ENCODE measurements around the gene AGRN. TPM values are rescaled to one million over a fixed set of nuclear protein-coding genes. Genes with fewer than 3 reads are reported as not detected.

Gene AGRN
- total and polyA plus RNA-seq, 2 of the 4 experiments (the other 2 are of a cell fraction), result 8.1 to 115 TPM

GRCh38 chr1:1043411-1043810 lies 23.5 kb downstream of the AGRN start:
- no peak overlapping the region for H3K4ac ChIP-seq (ENCODE audit: low read depth, low read length)
- no peak overlapping the region for H3K9ac ChIP-seq (ENCODE audit: low read depth, low read length)
- H3K27ac ChIP-seq (ENCODE audit: insufficient read depth, low read length), result no peak overlapping the region
- no peak overlapping the region for H2AK9ac ChIP-seq (replicated peaks; ENCODE audit: low read depth, low read length, poor library complexity)
- H3K4me3 ChIP-seq (ENCODE audit: insufficient read depth, low read depth, low read length), result no peak overlapping the region
- DNase-seq (no peak), ATAC-seq (ENCODE audit: low read depth) (no peak)
- no peak overlapping the region for H2AK5ac ChIP-seq (ENCODE audit: low read depth, low read length)
- no peak overlapping the region for H4K8ac ChIP-seq (ENCODE audit: low read depth in 2 of 2, low read length in 2 of 2)
- H2AFZ ChIP-seq (replicated peaks; ENCODE audit: low read length, poor library complexity), result no peak overlapping the region
- ChIA-PET POLR2A (ENCODE audit: unreplicated experiment) (no interaction called here), CTCF (no interaction called here)
- H2BK20ac ChIP-seq (ENCODE audit: low read depth, low read length), result no peak overlapping the region
- H3K36me3 ChIP-seq (ENCODE audit: control insufficient read depth, insufficient read depth, low read length), result peaks cover 57% of the 10 kb centered on the region
- no peak overlapping the region for H2BK15ac ChIP-seq (ENCODE audit: low read depth, low read length)
- H3K4me1 ChIP-seq (ENCODE audit: control insufficient read depth, insufficient read depth, low read length), result peaks cover 7% of the 10 kb centered on the region
- peaks cover 5 to 22% of the 10 kb centered on the region in 2 experiments for H3K79me1 ChIP-seq (ENCODE audit: low read depth in 1 of 2, low read length in 2 of 2)
- no peak overlapping the region for H3K18ac ChIP-seq (ENCODE audit: low read depth, low read length)
- H4K5ac ChIP-seq (ENCODE audit: low read depth, low read length), result no peak overlapping the region
- WGBS, 2 experiments (ENCODE audit: extremely low coverage in 2 of 2, insufficient read length in 1 of 2), result 96% methylated on average over 13 of the region's 27 CpGs; no CpG with 5 or more reads in 1 of the 2 experiments
- BruUV-seq (replicated peaks), result no TSS peak
- H4K20me1 ChIP-seq (ENCODE audit: insufficient read depth, low read length), result peaks cover 34% of the 10 kb centered on the region
- intact Hi-C loops (cut with micrococcal nuclease) (no loop called here), dilution Hi-C loops (cut with HindIII; ENCODE audit: low sequenced_read_pairs, unreplicated experiment) (no loop called here), in situ Hi-C loops (cut with MboI; ENCODE audit: low sequenced_read_pairs) (no loop called here)
- TF ChIP-seq RCOR1 (IDR thresholded peaks at IDR 0.05; ENCODE audit: insufficient replicate concordance, low read length), result no peak
- no peak for TF ChIP-seq CEBPB (IDR thresholded peaks at IDR 0.05; ENCODE audit: low read depth, low read length)
- no peak for TF ChIP-seq CHD1 (IDR thresholded peaks at IDR 0.05; ENCODE audit: low read depth, low read length)
- TF ChIP-seq SMC3 (IDR thresholded peaks at IDR 0.05; ENCODE audit: low read depth, low read length), result no peak
- TF ChIP-seq FOS (IDR thresholded peaks at IDR 0.05; ENCODE audit: low read depth, low read length), result no peak
- TF ChIP-seq BHLHE40 (IDR thresholded peaks at IDR 0.05; ENCODE audit: low read depth, low read length), result no peak
- no peak for TF ChIP-seq MAZ (IDR thresholded peaks at IDR 0.05; ENCODE audit: borderline replicate concordance, low read depth, low read length)
- no peak for TF ChIP-seq ELK1 (IDR thresholded peaks at IDR 0.05; ENCODE audit: borderline replicate concordance, low read depth, low read length)
- no peak for TF ChIP-seq RFX5 (IDR thresholded peaks at IDR 0.05; ENCODE audit: low read depth, low read length)
- TF ChIP-seq POLR2A (IDR thresholded peaks at IDR 0.05; ENCODE audit: low read depth, low read length), result no peak
- no peak for TF ChIP-seq MXI1 (IDR thresholded peaks at IDR 0.05; ENCODE audit: borderline replicate concordance, low read depth, low read length)
- H2BK5ac ChIP-seq (ENCODE audit: low read depth, low read length, poor library complexity, severe bottlenecking), result no peak overlapping the region
- no peak overlapping the region for H4K91ac ChIP-seq (ENCODE audit: insufficient read depth, low read depth, low read length)
- 0 out of 2 replicates have a peak, but pooled peaks cover 2% of the 10 kb centered on the region for H3K9me1 ChIP-seq (ENCODE audit: insufficient read depth, low read length)
- no peak overlapping the region for H3K14ac ChIP-seq (replicated peaks; ENCODE audit: low read depth, low read length)
- no peak overlapping the region for H2BK120ac ChIP-seq (ENCODE audit: low read depth, low read length)
- no peaks in the 10 kb centered on the region for H3K9me3 ChIP-seq (ENCODE audit: control insufficient read depth, insufficient read depth, low read length)
- H3K23ac ChIP-seq (ENCODE audit: low read depth, low read length), result no peak overlapping the region
- no peak overlapping the region for H3K4me2 ChIP-seq (ENCODE audit: low read depth, low read length)
- H3K56ac ChIP-seq (ENCODE audit: extremely low read depth, insufficient read depth, low read length), result no peak overlapping the region
- no peaks in the 10 kb centered on the region for H3K27me3 ChIP-seq (ENCODE audit: control insufficient read depth, insufficient read depth, low read length)

Measured in IMR-90 (cell line).